Measurements from ENCODE around the gene LRRC28.

The LRRC28 gene

GRCh38 chr15:99282586-99282985 is 31.3 kb downstream of the LRRC28 start:
- Histone ChIP-seq H2AFZ (ENCODE audit: low read depth, low read length) (no peak overlapping the region), H3K4me3 (ENCODE audit: low read length) (no peak overlapping the region), H3K27ac (ENCODE audit: low read length) (no peak overlapping the region), H4K20me1 (ENCODE audit: insufficient read depth, low read length) (no peaks in the 10 kb centered on the region), H3K27me3 (ENCODE audit: low read depth, low read length) (no peaks in the 10 kb centered on the region), H3K79me2 (ENCODE audit: low read length) (no peaks in the 10 kb centered on the region), H3K36me3 (replicated peaks; ENCODE audit: low read depth, low read length) (no peaks in the 10 kb centered on the region), H3K4me1 (ENCODE audit: low read length) (peaks cover 2% of the 10 kb centered on the region; the same call in 1 of the 2 replicates), H3K9me3 (ENCODE audit: insufficient read depth, low read length) (no peaks in the 10 kb centered on the region), H3K4me2 (ENCODE audit: low read length) (no peak overlapping the region), H3K9ac (ENCODE audit: low read length) (no peak overlapping the region)
- TF ChIP-seq EZH2phosphoT487 (IDR thresholded peaks at IDR 0.05; ENCODE audit: low read depth) (no peak), CTCF (IDR thresholded peaks at IDR 0.05; ENCODE audit: low read depth, low read length) (no peak)

GRCh38 chr15:99283717-99284116 is 32.4 kb downstream of the LRRC28 start:
- H3K4me3 ChIP-seq (ENCODE audit: low read length), result no peak overlapping the region
- no peaks in the 10 kb centered on the region for H3K36me3 ChIP-seq (replicated peaks; ENCODE audit: low read depth, low read length)
- H3K4me2 ChIP-seq (ENCODE audit: low read length), result no peak overlapping the region
- H3K9ac ChIP-seq (ENCODE audit: low read length), result no peak overlapping the region
- H3K9me3 ChIP-seq (ENCODE audit: insufficient read depth, low read length), result no peaks in the 10 kb centered on the region
- peaks cover 2% of the 10 kb centered on the region; the same call in 1 of the 2 replicates for H3K4me1 ChIP-seq (ENCODE audit: low read length)
- H3K27ac ChIP-seq (ENCODE audit: low read length), result no peak overlapping the region
- H3K27me3 ChIP-seq (ENCODE audit: low read depth, low read length), result no peaks in the 10 kb centered on the region
- H3K79me2 ChIP-seq (ENCODE audit: low read length), result no peaks in the 10 kb centered on the region
- no peaks in the 10 kb centered on the region for H4K20me1 ChIP-seq (ENCODE audit: insufficient read depth, low read length)
- TF ChIP-seq EZH2phosphoT487 (IDR thresholded peaks at IDR 0.05; ENCODE audit: low read depth) (no peak), CTCF (IDR thresholded peaks at IDR 0.05; ENCODE audit: low read depth, low read length) (no peak)
- H2AFZ ChIP-seq (ENCODE audit: low read depth, low read length), result no peak overlapping the region

GRCh38 chr15:99291643-99292042 is 40.4 kb downstream of the LRRC28 start:
- Histone ChIP-seq H4K20me1 (ENCODE audit: insufficient read depth, low read length) (no peaks in the 10 kb centered on the region), H3K36me3 (replicated peaks; ENCODE audit: low read depth, low read length) (peaks cover 15% of the 10 kb centered on the region), H3K4me2 (ENCODE audit: low read length) (no peak overlapping the region), H3K4me3 (ENCODE audit: low read length) (no peak overlapping the region), H3K9me3 (ENCODE audit: insufficient read depth, low read length) (no peaks in the 10 kb centered on the region), H2AFZ (ENCODE audit: low read depth, low read length) (no peak overlapping the region), H3K27me3 (ENCODE audit: low read depth, low read length) (no peaks in the 10 kb centered on the region), H3K4me1 (ENCODE audit: low read length) (no peaks in the 10 kb centered on the region), H3K9ac (ENCODE audit: low read length) (no peak overlapping the region), H3K27ac (ENCODE audit: low read length) (no peak overlapping the region), H3K79me2 (ENCODE audit: low read length) (no peaks in the 10 kb centered on the region)
- TF ChIP-seq CTCF (IDR thresholded peaks at IDR 0.05; ENCODE audit: low read depth, low read length), result no peak
- no peak for TF ChIP-seq EZH2phosphoT487 (IDR thresholded peaks at IDR 0.05; ENCODE audit: low read depth)

GRCh38 chr15:99295840-99296239 is 44.6 kb downstream of the LRRC28 start:
- no peaks in the 10 kb centered on the region for H4K20me1 ChIP-seq (ENCODE audit: insufficient read depth, low read length)
- TF ChIP-seq CTCF (IDR thresholded peaks at IDR 0.05; ENCODE audit: low read depth, low read length) (no peak), EZH2phosphoT487 (IDR thresholded peaks at IDR 0.05; ENCODE audit: low read depth) (no peak)
- H3K4me2 ChIP-seq (ENCODE audit: low read length), result no peak overlapping the region

More at GRCh38 chr15:99295840-99296239, 44.6 kb downstream of the LRRC28 start:
- Histone ChIP-seq H3K79me2 (ENCODE audit: low read length) (no peaks in the 10 kb centered on the region), H3K4me3 (ENCODE audit: low read length) (no peak overlapping the region), H3K27me3 (ENCODE audit: low read depth, low read length) (no peaks in the 10 kb centered on the region), H3K9me3 (ENCODE audit: insufficient read depth, low read length) (no peaks in the 10 kb centered on the region), H3K27ac (ENCODE audit: low read length) (no peak overlapping the region), H3K4me1 (ENCODE audit: low read length) (no peaks in the 10 kb centered on the region), H3K9ac (ENCODE audit: low read length) (no peak overlapping the region), H3K36me3 (replicated peaks; ENCODE audit: low read depth, low read length) (peaks cover 15% of the 10 kb centered on the region), H2AFZ (ENCODE audit: low read depth, low read length) (no peak overlapping the region)

All from OCI-LY3 (cell line).